H1 (cell line): ENCODE results near the gene PRKCA. TPM values are rescaled to one million over a fixed set of nuclear protein-coding genes. Genes with fewer than 3 reads are reported as not detected.

Experiments
- CTCF ChIA-PET: fragments of 300-600 bp; sonication (Branson Sonifier 250); formaldehyde crosslinking; loops from one replicate; lab custom pipeline; 2021; ENCODE audit not compliant: partially characterized antibody; lab: Charles Lee
- POLR2A ChIA-PET: fragments of 300-600 bp; sonication (Branson Sonifier 250); formaldehyde crosslinking; loops from one replicate; lab custom pipeline; 2021; ENCODE audit warnings: inconsistent platforms; ENCODE audit not compliant: partially characterized antibody; lab: Charles Lee
- DNase-seq, 2 experiments: peaks; one replicate each; pipeline versions ENCODE4 v3.0.0 to v3.0.0-alpha.2; 2010 to 2022; ENCODE audit warnings: low spot score in 2 of 2, low read depth in 1 of 2, mixed read lengths in 1 of 2
- FAIRE-seq: peaks from 2 replicates; lab custom pipeline; 2011; peaks lifted over from hg19 to GRCh38; lab: Jason Lieb, UNC
- H2AFZ ChIP-seq: 2 replicates; pipeline ENCODE4 v1.8.1; 2012; ENCODE audit warnings: low read length, inconsistent platforms
- H2AK5ac ChIP-seq: 2 replicates; pipeline ENCODE4 v1.6.1; 2013; ENCODE audit warnings: low read depth, low read length
- H2BK120ac ChIP-seq: replicated peaks from 2 replicates; pipeline ENCODE3; 2013; ENCODE audit warnings: low read depth, low read length, inconsistent platforms
- H2BK12ac ChIP-seq: 2 replicates; pipeline ENCODE4 v1.6.1; 2013; ENCODE audit warnings: low read depth, low read length
- H2BK15ac ChIP-seq: 2 replicates; pipeline ENCODE4 v1.6.1; 2013; ENCODE audit warnings: low read length
- H2BK20ac ChIP-seq: 2 replicates; pipeline ENCODE4 v1.6.1; 2013; ENCODE audit warnings: low read length
- H2BK5ac ChIP-seq: 2 replicates; pipeline ENCODE4 v1.6.1; 2013; ENCODE audit warnings: low read depth, low read length
- H3K14ac ChIP-seq: 2 replicates; pipeline ENCODE4 v1.6.1; 2013; ENCODE audit warnings: inconsistent platforms; ENCODE audit not compliant: insufficient read length
- H3K18ac ChIP-seq: 2 replicates; pipeline ENCODE4 v1.6.1; 2013; ENCODE audit warnings: low read length; ENCODE audit errors: extremely low read depth
- H3K23ac ChIP-seq: 2 replicates; pipeline ENCODE4 v1.6.1; 2013; ENCODE audit warnings: inconsistent platforms; ENCODE audit not compliant: insufficient read length
- H3K23me2 ChIP-seq: 2 replicates; pipeline ENCODE4 v1.6.1; 2013; ENCODE audit warnings: low read depth, low read length
- H3K27ac ChIP-seq: 2 replicates; pipeline ENCODE4 v1.6.1; 2011; ENCODE audit warnings: low read depth, low read length, inconsistent platforms
- H3K27me3 ChIP-seq, 4 experiments: replicated peaks in 1 of 4; 1 replicate in 1 of 4; 2 replicates in 3 of 4; pipeline versions ENCODE4 v1.6.1 to v1.8.1; 2011 to 2013; ENCODE audit warnings: low read length in 3 of 4, mild to moderate bottlenecking in 3 of 4, inconsistent platforms in 2 of 4, mixed read lengths in 2 of 4, moderate library complexity in 1 of 4; ENCODE audit not compliant: control insufficient read depth in 3 of 4, insufficient read depth in 3 of 4; ENCODE audit errors: extremely low read depth in 1 of 4
- H3K36me3 ChIP-seq, 4 experiments: 2 replicates each; pipeline versions ENCODE4 v1.6.1 to v1.8.1; 2011 to 2013; ENCODE audit warnings: mild to moderate bottlenecking in 4 of 4, low read length in 3 of 4, moderate library complexity in 2 of 4, control low read depth in 1 of 4, inconsistent platforms in 1 of 4; ENCODE audit not compliant: insufficient read depth in 4 of 4, control insufficient read depth in 2 of 4
- H3K4ac ChIP-seq: replicated peaks from 2 replicates; pipeline ENCODE3; 2013; ENCODE audit warnings: low read length, low read depth, mixed read lengths, inconsistent platforms; ENCODE audit not compliant: insufficient read length
- H3K4me1 ChIP-seq, 4 experiments: replicated peaks in 1 of 4; 1 replicate in 1 of 4; 2 replicates in 3 of 4; pipeline versions ENCODE4 v1.6.1 to v1.8.1; 2011 to 2013; ENCODE audit warnings: low read length in 3 of 4, inconsistent platforms in 2 of 4, mixed read lengths in 1 of 4; ENCODE audit not compliant: insufficient read depth in 4 of 4, control insufficient read depth in 3 of 4
- H3K4me2 ChIP-seq, 2 experiments: 2 replicates each; pipeline versions ENCODE4 v1.6.1 to v1.8.1; 2011 to 2013; ENCODE audit warnings: low read depth in 2 of 2, low read length in 2 of 2, control low read depth in 1 of 2, inconsistent platforms in 1 of 2, mild to moderate bottlenecking in 1 of 2; ENCODE audit not compliant: insufficient read depth in 1 of 2
- H3K4me3 ChIP-seq, 4 experiments: fragments of 200-600, 300-600 bp in 1 of 4; sonication (generic), shearing (Covaris generic), sonication (Bioruptor Twin) in 1 of 4; 2 replicates each; pipeline versions ENCODE4 v1.5.1 to v1.8.1; 2011 to 2016; ENCODE audit warnings: low read length in 4 of 4, low read depth in 3 of 4, control low read depth in 2 of 4, inconsistent platforms in 2 of 4, mild to moderate bottlenecking in 2 of 4, mixed read lengths in 1 of 4, moderate library complexity in 1 of 4; ENCODE audit not compliant: insufficient read depth in 2 of 4; ENCODE audit errors: extremely low read depth in 1 of 4
- H3K56ac ChIP-seq: replicated peaks from 2 replicates; pipeline ENCODE3; 2013; ENCODE audit warnings: low read depth, mild to moderate bottlenecking, mixed read lengths, low read length, inconsistent platforms; ENCODE audit not compliant: insufficient read length
- H3K79me1 ChIP-seq: 2 replicates; pipeline ENCODE4 v1.6.1; 2013; ENCODE audit warnings: low read depth, low read length, control low read depth
- H3K79me2 ChIP-seq, 2 experiments: 2 replicates each; pipeline versions ENCODE4 v1.6.1 to v1.8.1; 2012 to 2013; ENCODE audit warnings: low read length in 2 of 2, mild to moderate bottlenecking in 2 of 2, inconsistent platforms in 1 of 2; ENCODE audit not compliant: insufficient read depth in 2 of 2, control insufficient read depth in 1 of 2
- H3K9ac ChIP-seq, 4 experiments: replicated peaks in 1 of 4; 1 replicate in 1 of 4; 2 replicates in 3 of 4; pipeline versions ENCODE4 v1.6.1 to v1.8.1; 2011 to 2013; ENCODE audit warnings: low read depth in 3 of 4, low read length in 3 of 4, control low read depth in 2 of 4, mild to moderate bottlenecking in 2 of 4, moderate library complexity in 2 of 4, inconsistent platforms in 1 of 4; ENCODE audit errors: extremely low read depth in 1 of 4
- H3K9me3 ChIP-seq, 2 experiments: 2 replicates each; pipeline versions ENCODE4 v1.6.1 to v1.8.1; 2012 to 2013; ENCODE audit warnings: mild to moderate bottlenecking in 2 of 2, moderate library complexity in 2 of 2, control low read depth in 1 of 2, inconsistent platforms in 1 of 2, low read depth in 1 of 2, low read length in 1 of 2, mixed read lengths in 1 of 2; ENCODE audit not compliant: insufficient read depth in 2 of 2
- H4K20me1 ChIP-seq, 2 experiments: replicated peaks in 1 of 2; 2 replicates each; pipeline versions ENCODE3 to v1.8.1; 2011 to 2013; ENCODE audit warnings: inconsistent platforms in 2 of 2, low read length in 2 of 2, mild to moderate bottlenecking in 1 of 2; ENCODE audit not compliant: insufficient read depth in 2 of 2, control insufficient read depth in 1 of 2
- H4K5ac ChIP-seq: 2 replicates; pipeline ENCODE4 v1.6.1; 2013; ENCODE audit warnings: low read length, low read depth, mixed read lengths, inconsistent platforms; ENCODE audit not compliant: insufficient read length
- H4K8ac ChIP-seq: 2 replicates; pipeline ENCODE4 v1.8.0; 2013; ENCODE audit warnings: mild to moderate bottlenecking, moderate library complexity, low read length, inconsistent platforms; ENCODE audit not compliant: insufficient read depth; ENCODE audit errors: extremely low read depth
- H4K91ac ChIP-seq: replicated peaks from 2 replicates; pipeline ENCODE3; 2013; ENCODE audit warnings: low read length, mixed read lengths, inconsistent platforms; ENCODE audit not compliant: insufficient read length
- CBX5 ChIP-seq: fragments of 300-800, 300-1000 bp; sonication (generic); IDR thresholded peaks from 2 replicates; pipeline ENCODE4 v1.7.1; 2016; ENCODE audit warnings: antibody characterized with exemption, low read length, low read depth
- CREB1 ChIP-seq: IDR thresholded peaks from 2 replicates; pipeline ENCODE4 v1.6.1; 2012; ENCODE audit warnings: inconsistent platforms
- GABPA ChIP-seq: IDR thresholded peaks from 2 replicates; pipeline ENCODE4 v1.6.1; 2011; ENCODE audit warnings: mild to moderate bottlenecking, low read length, moderate library complexity, borderline replicate concordance; ENCODE audit not compliant: insufficient read depth
- GTF2F1 ChIP-seq: IDR thresholded peaks from 2 replicates; pipeline ENCODE4 v1.6.1; 2012; ENCODE audit warnings: low read depth, low read length, improper control_type of control experiment, borderline replicate concordance
- NANOG ChIP-seq: IDR thresholded peaks from 2 replicates; pipeline ENCODE4 v1.6.1; 2011; ENCODE audit warnings: low read length, low read depth, mild to moderate bottlenecking, inconsistent platforms; ENCODE audit not compliant: insufficient read depth, poor library complexity, severe bottlenecking
- POLR2A ChIP-seq, 2 experiments: IDR thresholded peaks; 1 replicate in 1 of 2; 2 replicates in 1 of 2; pipeline ENCODE4 v1.6.1; 2011; ENCODE audit warnings: low read depth in 2 of 2, low read length in 2 of 2, mild to moderate bottlenecking in 2 of 2; ENCODE audit errors: control extremely low read depth in 1 of 2
- SIN3A ChIP-seq, 2 experiments: IDR thresholded peaks in 1 of 2; conservative IDR thresholded peaks in 1 of 2; 2 replicates each; pipeline ENCODE4 v1.6.1; 2011 to 2012; ENCODE audit warnings: low read length in 2 of 2, improper control_type of control experiment in 1 of 2, low read depth in 1 of 2, mild to moderate bottlenecking in 1 of 2
- WGBS, 2 experiments: shearing (Covaris generic) in 1 of 2; methylation state at CpG; one replicate each; pipeline versions ENCODE4 v1.1.6 to v1.1.7; 2013 to 2015; ENCODE audit warnings: low lambda C conversion rate in 2 of 2, mixed read lengths in 2 of 2, inconsistent platforms in 1 of 2, low coverage in 1 of 2, missing lambda C conversion rate in 1 of 2; ENCODE audit not compliant: insufficient replicate concordance in 2 of 2, insufficient coverage in 1 of 2, insufficient read length in 1 of 2; ENCODE audit errors: extremely low coverage in 1 of 2, missing lambda C conversion rate in 1 of 2; 5-methylcytosine and 5-hydroxymethylcytosine counted together
- polyA plus RNA-seq, 7 experiments: library from polyadenylated mRNA; depleted of rRNA in 3 of 7; stranded (reverse) in 5 of 7; unstranded in 2 of 7; fragments of >200 nt in 5 of 7; fragments of 200-250 nt in 2 of 7; gene quantifications; 1 replicate in 5 of 7; 2 replicates in 1 of 7; 4 replicates in 1 of 7; pipeline versions ENCODE4 v1.2.1 to v1.2.3, GENCODE V29; 2011 to 2013; ENCODE audit warnings: missing spikeins in 2 of 7, mixed read lengths in 2 of 7
- total RNA-seq: library from RNA; stranded (reverse); fragmentation: NEBNext Ultra II Directional; extraction: Animal tissue kit (Norgen Biotek cat#: 25700); gene quantifications from 2 replicates; pipeline ENCODE4 v1.2.1, GENCODE V29; 2021

Gene PRKCA
- total and polyA plus RNA-seq, 2 of the 8 experiments (the other 6 are each of a cell fraction or from before 2014, with no cell fraction given): 5.8 to 17.8 TPM

- no peak overlapping the region for H2BK15ac ChIP-seq
- H3K4me3 ChIP-seq: no peak overlapping the region
- no peak overlapping the region for H2AK5ac ChIP-seq
- H3K4me1 ChIP-seq: no peaks in the 10 kb centered on the region; a peak in 1 of 7 replicates
- CTCF ChIA-PET: interaction anchor here (0.7 to 1.4 kb wide), 4 partner anchors 10 to 217 kb away, joined by 3 read pairs; no protein-coding TSS in a partner anchor
- no peak overlapping the region for H2AFZ ChIP-seq
- H3K79me2 ChIP-seq: no peaks in the 10 kb centered on the region
- no peaks in the 10 kb centered on the region for H3K9me3 ChIP-seq
- no peaks in the 10 kb centered on the region for H3K27me3 ChIP-seq
- DNase-seq (no peak), FAIRE-seq (no peak)
- WGBS, 2 experiments: 88% methylated on average over 3 of the region's 3 CpGs; no CpG with 5 or more reads in 1 of the 2 experiments
- H3K23ac ChIP-seq: no peak overlapping the region
- no peak overlapping the region for H4K91ac ChIP-seq
- H2BK120ac ChIP-seq: no peak overlapping the region
- POLR2A ChIA-PET: no interaction called here
- H2BK12ac ChIP-seq: no peak overlapping the region
- H3K9ac ChIP-seq: no peak overlapping the region
- H3K79me1 ChIP-seq: no peaks in the 10 kb centered on the region
- no peaks in the 10 kb centered on the region; a peak in 1 of 8 replicates for H3K36me3 ChIP-seq
- no peaks in the 10 kb centered on the region for H4K20me1 ChIP-seq
- no peak overlapping the region for H2BK20ac ChIP-seq
- H3K27ac ChIP-seq: no peak overlapping the region
- H3K4ac ChIP-seq: no peak overlapping the region
- no peaks in the 10 kb centered on the region; the same call in 1 of the 2 replicates for H3K23me2 ChIP-seq
- H4K8ac ChIP-seq: no peak overlapping the region
- H3K4me2 ChIP-seq: no peak overlapping the region
- H3K14ac ChIP-seq: no peak overlapping the region
- no peak overlapping the region for H3K56ac ChIP-seq
- no peak for TF ChIP-seq GTF2F1
- TF ChIP-seq GABPA: no peak
- TF ChIP-seq POLR2A (IDR thresholded peaks at IDR 0.05; ENCODE audit: control extremely low read depth in 1 of 2, low read depth in 2 of 2, low read length in 2 of 2): no peak
- TF ChIP-seq NANOG: no peak
- no peak for TF ChIP-seq SIN3A (conservative IDR thresholded peaks at IDR 0.05 in 1 of 2, IDR thresholded peaks at IDR 0.05 in 1 of 2; ENCODE audit: low read depth in 1 of 2, low read length in 2 of 2)
- no peak for TF ChIP-seq CREB1
- no peak for TF ChIP-seq CBX5
- H3K18ac ChIP-seq: no peak overlapping the region
- no peak overlapping the region for H2BK5ac ChIP-seq
- no peak overlapping the region for H4K5ac ChIP-seq
Observed at GRCh38 chr17:66687570-66688284, 385.3 kb downstream of the PRKCA start.
